GM13976 (cell line): ENCODE data around the gene CYTH2.
A peak's percentile ranks its signal among the peaks of the same experiment; 100 is the strongest.

Experiments used
- DNase-seq: peaks from one replicate; pipeline ENCODE4 v3.0.0; 2012; ENCODE audit warnings: low spot score
- CTCF ChIP-seq: IDR thresholded peaks from 2 replicates; pipeline ENCODE4 v1.5.1; 2012; ENCODE audit warnings: borderline replicate concordance, mild to moderate bottlenecking; ENCODE audit not compliant: insufficient read depth; ENCODE audit errors: extremely low read depth, missing control alignments, control extremely low read depth
- in situ Hi-C: fragments of 300-500 bp; cut with MboI; formaldehyde crosslinking; loops from one replicate; pipeline ENCODE4 v1.12.0; 2022; ENCODE audit warnings: low sequenced_read_pairs, mixed read lengths, inconsistent platforms; ENCODE audit not compliant: unreplicated experiment

CYTH2 gene

GRCh38 chr19:48500830-48501493, 31.8 kb downstream of the CYTH2 start:
- DNase-seq, result no peak
- in situ Hi-C loops, result no loop called here
- TF ChIP-seq CTCF, result no peak

- peak; percentile 85 for DNase-seq
- in situ Hi-C loops, result no loop called here
- TF ChIP-seq CTCF, result no peak
Measured at GRCh38 chr19:48501494-48502349, 32.6 kb downstream of the CYTH2 start.

GRCh38 chr19:48502350-48503018, 33.3 kb downstream of the CYTH2 start:
- DNase-seq, result no peak
- in situ Hi-C loops, result no loop called here
- no peak for TF ChIP-seq CTCF

GRCh38 chr19:48506138-48506733, 37.1 kb downstream of the CYTH2 start:
- TF ChIP-seq CTCF, result no peak
- in situ Hi-C loops, result loop anchor here (5.0 kb wide), 1 partner anchor 81 kb away; no protein-coding TSS in a partner anchor
- peak; percentile 74 for DNase-seq

- no peak for TF ChIP-seq CTCF
- in situ Hi-C loops, result loop anchor here (5.0 kb wide), 1 partner anchor 79 kb away; no protein-coding TSS in a partner anchor
- no peak for DNase-seq
Measured at GRCh38 chr19:48507911-48508439, 38.8 kb downstream of the CYTH2 start.

- TF ChIP-seq CTCF, result no peak
- in situ Hi-C loops, result loop anchor here (5.0 kb wide), 1 partner anchor 78 kb away; no protein-coding TSS in a partner anchor
- no peak for DNase-seq
Measured at GRCh38 chr19:48508729-48509411, 39.7 kb downstream of the CYTH2 start.
